NCI-H1694 treated with DMSO at 0.1 percent for 48 hours (cell line): ENCODE data around the gene DGKG.

Experiments
- DNase-seq: peaks from one replicate; lab custom pipeline; 2025; lab: John Stamatoyannopoulos, UW

DGKG gene

DNA sequence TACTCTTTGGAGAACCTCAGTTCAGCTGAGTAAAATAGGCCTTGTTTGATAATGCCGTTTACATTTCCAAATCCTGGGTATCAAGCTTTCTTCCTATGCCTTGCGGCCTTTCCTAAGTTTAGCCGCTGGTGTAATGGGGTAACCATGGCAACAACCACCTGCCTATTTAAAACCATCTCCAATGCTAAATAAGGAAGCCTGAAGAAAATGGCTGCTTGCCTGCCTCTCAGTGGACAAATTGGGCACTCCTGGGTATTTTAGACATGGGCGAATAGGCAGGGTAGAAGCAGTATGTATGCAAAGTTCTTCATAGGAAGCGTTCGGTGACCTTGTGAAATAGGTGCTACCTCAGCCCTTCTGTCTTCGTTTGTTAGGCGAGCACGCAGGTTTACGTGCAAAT is 122.7 kb downstream of the DGKG start:
- no peak for DNase-seq

DNA sequence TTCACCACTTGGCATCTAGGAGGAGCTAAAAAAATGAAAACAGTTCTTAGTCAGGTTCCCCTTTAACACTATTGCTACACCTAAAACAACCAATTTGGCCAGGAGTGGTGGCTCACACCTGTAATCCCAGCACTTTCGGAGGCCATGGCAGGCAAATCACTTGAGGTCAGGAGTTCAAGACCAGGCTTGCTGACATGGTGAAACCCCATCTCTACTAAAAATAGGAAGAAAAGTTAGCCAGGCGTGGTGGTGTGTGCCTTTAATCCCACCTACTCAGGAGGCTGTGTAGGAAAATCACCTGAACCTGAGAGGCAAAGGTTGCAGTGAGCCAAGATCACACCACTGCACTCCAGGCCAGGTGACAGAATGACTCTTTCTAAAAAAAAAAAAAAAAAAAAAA is 124.1 kb downstream of the DGKG start:
- DNase-seq = no peak

DNA sequence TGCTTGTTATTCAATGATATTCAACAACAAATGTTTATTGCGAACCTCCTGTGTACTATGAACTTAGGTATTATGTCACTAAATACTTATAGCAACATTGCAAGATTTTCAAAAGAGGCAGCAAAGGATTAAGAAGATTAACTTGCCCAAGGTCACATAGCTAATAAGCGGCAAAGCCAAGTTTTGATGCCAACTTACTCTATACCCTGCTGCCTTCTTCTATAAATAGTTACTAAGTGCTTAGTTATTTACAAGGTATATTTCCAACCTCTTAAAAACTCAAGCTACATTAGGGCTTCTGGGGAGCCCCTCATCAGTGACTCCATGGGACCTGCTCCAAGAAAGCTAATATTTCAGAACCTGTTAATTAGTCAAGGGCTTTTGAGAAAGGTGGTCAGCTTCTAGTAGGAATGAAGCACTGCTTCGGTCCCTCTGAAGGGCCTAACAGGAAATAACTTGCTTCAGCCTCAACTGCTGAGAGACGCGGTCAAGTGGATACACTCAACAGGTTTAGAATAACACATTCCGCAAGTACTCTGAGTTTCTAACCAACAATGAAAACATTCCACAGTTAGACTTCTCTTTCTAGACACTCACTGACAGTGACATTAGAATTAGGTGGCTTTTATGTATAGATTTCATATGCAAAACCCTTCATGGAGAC is 125.5 kb downstream of the DGKG start:
- no peak for DNase-seq

DNA sequence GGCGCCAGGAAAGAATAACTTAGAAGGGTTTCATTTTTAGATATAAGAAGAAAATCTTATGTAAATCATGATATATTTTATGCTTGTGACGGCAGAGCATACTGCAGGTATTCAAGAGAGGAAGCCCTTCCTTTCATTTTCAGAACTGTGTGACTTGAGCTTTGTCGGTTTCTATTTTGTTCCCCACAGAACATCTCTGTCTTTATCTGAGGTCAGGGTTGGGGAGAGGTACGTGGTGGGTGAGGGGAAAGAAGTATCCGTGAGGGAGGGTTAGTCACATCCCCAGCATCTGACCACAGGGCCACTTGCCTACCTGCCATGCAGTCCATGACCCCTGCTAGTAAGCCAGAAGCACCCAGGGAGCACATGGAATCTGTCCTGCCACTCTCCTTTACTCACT is 126.5 kb downstream of the DGKG start:
- DNase-seq = no peak

DNA sequence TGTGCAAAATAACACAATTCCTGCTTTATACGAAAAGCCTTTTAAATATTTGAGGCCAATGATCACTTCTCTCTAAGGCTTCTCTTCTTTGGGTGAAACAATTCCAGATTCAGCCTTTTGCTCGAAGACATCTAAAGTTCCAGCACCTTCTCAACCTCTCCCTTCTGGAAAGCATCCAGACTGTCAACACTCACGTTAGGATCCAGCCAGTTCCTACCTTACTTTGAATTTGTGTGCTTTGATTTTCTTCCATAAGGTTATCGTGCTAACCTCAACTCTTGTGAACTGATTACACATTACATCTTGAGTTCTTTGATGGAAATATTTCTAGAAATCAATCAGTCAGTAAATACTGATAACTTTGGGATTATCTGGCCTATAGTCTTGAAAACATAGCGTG is 127.9 kb downstream of the DGKG start:
- no peak for DNase-seq

DNA sequence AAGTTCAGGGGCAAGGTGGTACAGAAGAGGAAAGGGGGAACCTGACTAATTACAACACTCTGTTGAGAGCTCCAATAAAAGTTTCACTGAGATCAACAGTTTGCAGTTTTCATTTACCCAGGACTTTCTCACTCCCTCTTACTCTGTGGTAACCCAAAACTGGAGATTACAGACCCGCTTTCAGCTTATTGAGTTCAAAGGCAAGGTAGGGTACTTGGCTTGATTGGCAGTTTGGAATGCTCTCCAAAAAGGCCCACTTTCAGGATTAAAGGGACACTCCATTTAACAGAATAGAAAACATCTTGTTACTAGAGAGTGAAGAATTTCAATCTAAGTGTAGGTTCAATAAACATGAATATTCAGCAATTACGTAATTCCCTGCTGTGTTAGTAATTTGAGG is 135.6 kb downstream of the DGKG start:
- no peak for DNase-seq

DNA sequence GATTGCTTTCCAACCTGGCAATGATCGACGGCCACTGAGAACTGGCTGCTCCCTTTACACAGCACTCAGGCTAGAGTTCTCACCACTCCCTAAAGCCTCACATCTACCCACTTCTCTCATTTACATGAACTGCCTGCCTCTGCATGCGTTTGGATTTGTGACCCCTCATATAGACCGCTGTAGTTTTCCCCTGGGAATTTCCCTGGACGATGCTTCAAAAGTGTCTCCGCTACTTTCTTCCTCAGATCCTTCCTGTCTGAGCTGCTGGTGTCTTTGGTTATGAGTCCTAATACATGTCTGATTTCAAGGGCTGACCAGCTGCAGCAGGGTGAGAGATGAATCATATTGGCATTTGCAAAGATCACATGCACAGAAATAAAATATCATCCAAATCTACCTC is 136.4 kb downstream of the DGKG start:
- DNase-seq = no peak

DNA sequence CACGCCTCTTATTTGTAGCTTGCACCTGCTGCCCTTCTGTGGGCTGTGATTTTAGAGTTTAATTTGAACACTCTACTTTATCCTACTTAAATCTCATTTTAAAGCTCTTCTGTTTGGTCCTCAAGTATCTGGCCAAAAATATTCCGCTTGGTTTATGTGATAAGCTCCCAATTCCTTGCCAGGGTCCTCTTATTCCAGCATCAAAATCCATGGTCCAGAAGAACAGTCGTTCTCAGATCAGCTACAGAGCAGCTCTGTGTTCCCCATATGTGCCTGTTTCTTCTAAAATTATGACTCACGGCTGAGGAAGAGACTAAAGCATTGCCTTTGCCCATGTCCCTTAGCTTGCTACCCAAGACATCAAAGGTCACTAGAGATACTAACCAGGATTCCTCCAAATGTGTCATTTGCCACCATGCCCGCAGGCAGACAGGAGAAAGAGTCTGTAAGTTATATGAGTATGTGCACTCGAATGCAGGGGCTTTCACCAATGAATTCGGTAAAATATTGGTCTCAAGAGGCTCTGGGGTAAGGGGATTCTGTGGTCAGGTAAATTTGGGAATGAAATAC is 137.9 kb downstream of the DGKG start:
- no peak for DNase-seq

DNA sequence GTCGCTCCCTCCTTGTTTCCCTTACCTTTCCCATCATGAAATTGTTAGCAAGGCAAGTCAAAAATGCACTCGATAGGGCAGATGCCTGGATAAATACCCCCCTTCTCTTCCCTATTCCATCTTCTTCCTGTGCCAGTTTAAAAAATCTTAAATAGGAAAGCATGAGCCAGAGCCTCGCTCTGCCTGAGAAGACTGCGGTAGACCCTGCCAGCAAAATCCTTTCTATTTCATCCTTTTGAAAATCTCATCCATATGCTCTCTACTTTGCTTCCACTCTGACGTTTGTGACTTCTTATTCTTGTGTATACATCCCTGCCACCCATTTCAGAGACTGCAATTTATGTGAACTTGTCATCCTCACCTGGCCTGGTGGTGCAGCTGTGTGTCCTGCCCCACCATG is 138.6 kb downstream of the DGKG start:
- no peak for DNase-seq

DNA sequence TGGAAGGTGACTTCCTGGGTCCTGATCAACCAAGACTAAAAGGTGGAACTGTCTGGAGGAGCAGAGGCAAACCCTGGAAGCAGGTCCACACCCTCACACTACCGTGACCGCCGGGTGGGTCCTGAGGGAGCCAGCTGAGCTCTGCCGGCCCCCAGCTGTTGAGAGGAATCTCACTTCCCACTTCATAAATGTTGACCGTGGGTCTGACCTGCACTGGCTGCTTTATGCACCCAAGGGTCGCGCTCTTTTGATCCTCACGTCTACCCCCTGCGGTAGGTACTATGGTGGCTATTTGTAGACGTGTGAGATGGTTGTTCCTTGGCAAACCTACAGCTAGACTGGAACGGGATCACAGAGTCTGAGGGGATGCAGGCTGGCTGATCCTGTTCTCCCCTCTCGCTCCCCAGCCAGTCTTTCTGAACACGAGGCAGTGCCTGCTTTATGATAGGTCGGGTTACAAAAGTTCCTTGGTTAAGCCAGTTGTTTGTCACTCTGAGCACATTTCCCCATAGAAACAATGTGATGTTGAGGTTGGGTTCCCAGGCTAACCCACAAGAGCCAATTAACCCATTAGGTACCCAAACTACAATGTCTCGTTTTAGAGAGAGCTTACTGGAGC is 140.2 kb downstream of the DGKG start:
- no peak for DNase-seq

DNA sequence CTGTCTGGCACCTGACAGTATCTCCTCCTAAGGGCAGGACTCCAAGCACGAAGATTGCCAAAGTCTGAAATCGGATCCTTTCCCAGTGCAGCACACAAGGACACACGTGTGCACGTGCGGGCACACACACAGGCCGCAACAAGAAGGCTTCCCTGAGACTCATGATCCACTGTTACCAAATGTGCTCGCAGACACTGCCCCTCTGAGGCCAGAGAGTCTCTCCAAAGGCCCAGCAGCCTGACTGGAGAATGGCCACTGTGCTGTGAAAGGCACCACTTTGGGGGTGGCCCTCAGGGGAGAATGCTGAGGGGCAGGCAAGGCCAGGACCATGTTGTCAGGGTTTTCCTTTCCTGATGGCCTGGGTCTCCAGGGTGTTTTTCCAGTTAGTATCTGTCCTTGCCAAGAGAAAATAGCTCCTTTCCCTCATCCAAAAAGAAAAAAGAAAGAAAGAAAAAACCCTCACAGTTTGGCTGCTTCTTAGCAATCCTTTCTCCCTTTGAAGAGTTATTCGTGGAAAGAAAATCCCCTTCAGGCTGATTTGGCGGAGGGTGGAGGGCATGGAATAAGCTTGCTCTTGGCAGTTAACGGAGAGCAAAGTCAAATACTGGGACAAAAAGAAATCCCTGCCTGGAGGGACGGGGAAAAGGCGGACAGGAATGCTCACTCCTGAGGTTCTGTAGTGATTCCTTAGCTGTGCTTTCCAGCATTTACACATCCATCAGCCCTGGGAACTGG is 141.0 kb downstream of the DGKG start:
- no peak for DNase-seq

DNA sequence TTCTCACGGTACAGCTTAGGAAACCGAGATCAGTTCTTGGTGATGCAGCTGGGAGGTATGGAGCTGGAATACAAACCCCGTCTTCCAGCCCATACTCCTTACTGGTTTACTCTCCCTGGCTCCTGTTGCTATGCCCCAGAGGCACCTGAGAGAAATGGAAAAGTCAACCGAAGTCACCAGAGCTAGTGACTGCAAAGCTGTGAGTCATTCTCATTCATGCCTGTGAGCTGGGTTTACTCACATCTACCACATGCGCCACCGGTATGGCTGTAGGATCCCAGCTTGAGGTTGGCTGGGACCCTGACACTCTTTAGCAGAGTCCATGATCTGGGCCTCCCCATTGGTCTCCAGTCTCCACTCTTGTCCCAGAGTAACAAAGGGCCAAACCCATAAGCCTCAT is 141.7 kb downstream of the DGKG start:
- no peak for DNase-seq

DNA sequence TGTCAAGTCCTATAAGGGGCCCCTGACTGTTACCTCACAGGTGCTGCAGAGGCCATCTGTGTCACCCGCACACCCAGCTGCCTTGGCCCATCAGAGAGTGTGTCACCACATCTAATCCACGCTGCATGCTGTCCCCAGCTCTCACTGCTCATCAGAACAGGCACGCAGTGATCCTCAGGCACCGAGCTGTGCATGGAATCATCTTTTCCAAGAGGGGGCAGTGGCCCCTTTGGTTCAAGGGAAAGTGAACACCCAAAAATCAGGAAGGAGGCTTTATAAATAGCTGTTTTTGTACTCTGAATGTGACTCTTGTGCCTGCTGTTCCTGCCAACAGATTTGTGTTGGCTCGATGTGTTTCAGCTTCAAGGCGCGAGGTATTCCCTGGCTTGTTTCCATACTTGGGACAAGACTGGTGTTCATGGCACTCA is 142.8 kb downstream of the DGKG start:
- DNase-seq = no peak

DNA sequence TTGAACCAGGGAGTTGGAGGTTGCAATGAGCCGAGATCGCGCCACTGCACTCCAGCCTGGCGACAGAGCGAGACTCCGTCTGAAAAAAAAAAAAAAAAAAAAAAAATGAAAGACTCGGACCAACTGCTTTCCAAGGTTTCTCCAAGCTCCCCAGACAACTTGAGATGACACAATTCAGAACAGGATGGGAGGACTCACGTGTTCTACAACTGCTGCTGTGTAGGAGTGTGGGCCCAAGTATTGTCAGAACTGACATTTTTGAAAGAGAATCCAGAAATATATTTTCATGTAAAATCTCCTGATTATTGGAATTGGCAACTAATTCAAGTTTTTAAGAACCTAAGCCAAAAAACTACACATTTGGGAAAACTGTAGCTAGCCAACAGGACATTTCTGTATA is 143.6 kb downstream of the DGKG start:
- no peak for DNase-seq

DNA sequence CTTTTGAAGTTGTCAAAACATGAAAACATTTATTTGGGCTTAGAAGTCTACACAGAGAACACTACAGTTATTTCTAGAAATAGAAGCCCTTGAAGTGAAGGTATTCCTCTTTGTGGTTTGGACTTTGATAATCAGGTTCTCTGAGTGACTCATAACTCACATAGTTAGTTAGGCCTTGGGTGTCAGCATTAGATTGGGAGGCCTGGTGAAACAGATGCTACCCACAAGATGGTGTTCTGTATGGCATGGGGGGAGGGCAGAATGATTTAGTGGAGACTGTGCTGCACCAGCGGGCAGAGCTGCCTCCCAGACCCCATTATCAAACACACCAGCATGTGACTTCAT is 144.2 kb downstream of the DGKG start:
- DNase-seq = no peak

DNA sequence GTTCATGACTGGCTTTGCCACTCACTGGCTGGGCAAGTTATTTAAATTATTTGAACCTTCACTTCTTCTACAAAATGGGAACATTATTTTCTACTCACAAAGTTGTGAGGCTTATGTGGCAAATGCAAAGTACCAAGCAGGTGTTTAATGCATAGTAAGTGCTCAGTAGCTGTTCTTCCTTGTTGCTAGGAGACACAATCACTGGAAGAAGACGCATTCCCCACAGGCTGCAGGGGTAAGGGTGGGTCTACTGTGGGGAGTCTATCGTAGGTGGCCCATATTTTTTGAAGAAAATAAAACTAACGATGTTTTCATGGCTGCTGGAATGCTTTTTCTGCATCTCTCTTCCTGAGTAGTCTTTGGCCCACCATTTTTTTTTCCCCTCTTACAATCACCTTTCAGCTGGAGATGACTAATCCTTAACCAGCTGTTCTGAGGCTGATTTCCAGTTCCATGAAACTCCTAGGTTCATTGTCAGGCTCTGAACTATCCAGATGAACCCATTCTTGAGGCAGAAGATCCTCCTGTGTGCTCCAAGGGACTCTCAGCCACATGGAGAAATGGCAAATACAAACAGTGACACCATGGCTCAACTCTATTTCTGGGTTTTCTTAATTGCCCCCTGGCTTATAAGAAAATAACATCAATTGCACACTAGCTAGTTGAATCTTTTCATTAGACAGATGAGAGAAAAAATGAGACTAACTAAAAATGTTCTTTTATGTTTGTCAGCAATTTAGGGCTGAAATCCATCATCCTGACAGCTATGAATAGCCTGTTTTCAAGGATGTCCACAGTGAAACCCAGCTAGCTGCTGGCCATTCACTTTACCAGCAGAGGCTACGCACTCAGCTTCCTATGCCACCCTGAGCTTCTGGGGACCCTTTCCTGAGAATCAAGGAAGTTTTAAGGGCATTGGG is 144.9 kb downstream of the DGKG start:
- DNase-seq = no peak

DNA sequence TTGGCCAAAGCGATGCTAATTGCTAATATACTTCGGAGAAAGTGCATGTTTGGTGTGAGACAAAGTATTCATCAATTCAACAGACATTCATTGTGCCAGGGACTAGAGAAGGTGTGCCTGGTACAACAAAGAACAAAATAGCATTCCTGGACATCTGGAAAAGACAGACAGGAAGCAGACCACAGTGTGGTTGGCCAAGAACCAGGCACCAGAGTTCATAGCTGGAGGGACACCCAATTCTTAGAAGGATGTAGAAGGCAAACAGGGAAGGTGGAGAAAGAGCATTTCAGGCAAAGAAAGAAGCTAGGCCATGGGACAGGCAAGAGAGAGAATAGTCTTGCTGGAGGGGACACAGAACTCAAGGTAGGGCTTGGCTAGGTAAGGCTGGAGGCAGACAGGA is 147.4 kb downstream of the DGKG start:
- DNase-seq = no peak

DNA sequence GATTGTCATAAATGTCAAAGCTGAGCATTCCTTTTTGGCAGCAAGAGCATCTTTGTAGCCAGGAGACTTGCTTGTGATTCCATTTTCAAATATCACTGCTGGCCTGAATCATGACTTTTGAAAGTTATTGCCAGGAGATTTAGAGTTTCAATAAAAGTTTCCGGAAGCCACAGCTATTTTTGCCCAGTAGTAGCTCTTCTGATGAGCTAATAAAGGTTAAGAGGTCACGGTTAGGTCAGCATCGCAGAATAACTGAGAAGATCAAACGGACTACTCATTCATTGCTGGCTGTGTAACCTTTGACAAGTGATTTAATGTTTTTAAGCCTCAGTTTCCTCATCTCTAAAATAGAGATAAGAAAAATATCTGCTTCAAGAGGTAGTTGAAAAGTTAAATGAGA is 148.1 kb downstream of the DGKG start:
- DNase-seq = no peak

DNA sequence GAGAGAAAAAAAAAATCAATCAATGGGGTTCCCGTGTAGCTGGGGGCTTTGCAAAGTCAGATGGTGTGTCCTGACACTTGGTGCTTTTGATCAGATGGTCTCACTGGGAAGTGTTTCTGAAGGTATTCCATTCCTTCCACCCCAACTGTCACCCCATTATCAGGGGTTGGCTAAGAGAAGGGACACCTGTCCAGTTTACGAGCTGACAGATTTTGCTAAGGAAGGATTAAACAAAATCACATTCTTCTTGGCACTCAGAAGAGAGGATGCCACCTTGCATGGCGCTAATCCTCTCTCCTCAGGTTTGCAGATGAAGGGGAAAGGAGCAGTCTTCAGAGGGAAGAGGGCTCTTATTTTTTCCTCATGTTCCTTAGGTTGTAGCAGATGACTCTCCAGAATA is 149.4 kb downstream of the DGKG start:
- DNase-seq = no peak

DNA sequence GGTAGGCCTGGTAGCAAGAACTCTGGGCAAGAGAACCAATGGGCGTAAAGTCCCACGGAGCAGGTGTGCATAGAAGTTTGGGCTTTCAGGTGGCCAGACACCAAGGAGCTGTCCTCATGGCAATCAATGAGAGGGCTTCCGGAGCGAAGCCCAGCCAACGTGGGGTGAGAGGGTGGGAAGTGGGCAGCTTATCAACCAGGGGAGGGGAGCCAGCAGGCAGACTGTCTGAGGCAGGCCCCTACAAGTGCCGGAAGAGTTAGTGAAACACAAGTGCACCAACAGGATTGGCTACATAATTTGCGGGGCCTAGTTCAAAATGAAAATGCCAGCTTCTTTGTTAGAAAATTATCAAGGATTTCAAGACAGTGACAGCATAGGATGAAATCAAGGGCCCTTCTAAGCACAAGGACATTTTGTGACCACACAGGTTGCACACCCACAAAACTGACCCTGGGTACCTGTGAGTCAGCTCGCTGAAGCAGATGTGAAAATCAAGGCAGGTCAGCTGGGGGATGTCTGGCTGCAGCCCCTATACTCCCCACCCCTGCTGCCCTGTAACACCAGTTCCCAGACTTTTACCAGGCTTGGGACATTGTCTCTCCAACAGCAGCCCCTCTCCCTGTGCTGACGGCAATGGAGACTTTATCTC is 151.1 kb downstream of the DGKG start:
- no peak for DNase-seq
